Central memory CD4-positive, alpha-beta T cell (primary cell): Measurements from ENCODE around the gene ZCWPW1.
A peak's percentile ranks its signal among the peaks of the same experiment; 100 is the strongest.
"Not testable (repeated sequence)": the region's sequence is repeated elsewhere in the genome, so short reads cannot be mapped to it uniquely, and the experiment has no call there.

Experiments used
- DNase-seq: peaks from one replicate; pipeline ENCODE4 v3.0.0; 2022

ZCWPW1 gene

GRCh38 chr7:100455206-100455605 is 26.7 kb upstream of the ZCWPW1 start:
- DNase-seq, result no peak

- DNase-seq, result not testable (repeated sequence)
Observed at GRCh38 chr7:100453854-100454253, 25.4 kb upstream of the ZCWPW1 start.

GRCh38 chr7:100452513-100452912 is 24.0 kb upstream of the ZCWPW1 start:
- DNase-seq, result no peak

- no peak for DNase-seq
Observed at GRCh38 chr7:100449190-100449795, 20.8 kb upstream of the ZCWPW1 start.

GRCh38 chr7:100447363-100447762 is 18.9 kb upstream of the ZCWPW1 start:
- DNase-seq, result not testable (repeated sequence)

GRCh38 chr7:100446040-100446439 is 17.5 kb upstream of the ZCWPW1 start:
- no peak for DNase-seq

GRCh38 chr7:100444311-100445278 is 16.1 kb upstream of the ZCWPW1 start:
- DNase-seq, result no peak

GRCh38 chr7:100443096-100443840 is 14.8 kb upstream of the ZCWPW1 start:
- no peak for DNase-seq

- DNase-seq, result no peak
Observed at GRCh38 chr7:100441641-100442535, 13.4 kb upstream of the ZCWPW1 start.

- DNase-seq, result not testable (repeated sequence)
Observed at GRCh38 chr7:100439244-100439643, 10.7 kb upstream of the ZCWPW1 start.

GRCh38 chr7:100438731-100439130 is 10.2 kb upstream of the ZCWPW1 start:
- DNase-seq, result not testable (repeated sequence)

GRCh38 chr7:100438172-100438571 is 9.7 kb upstream of the ZCWPW1 start:
- no peak for DNase-seq

GRCh38 chr7:100437150-100438100 is 8.9 kb upstream of the ZCWPW1 start:
- DNase-seq, result no peak

GRCh38 chr7:100435401-100436304 is 7.2 kb upstream of the ZCWPW1 start:
- peak; percentile 40 for DNase-seq

- DNase-seq, result no peak
Observed at GRCh38 chr7:100434297-100435144, 6.0 kb upstream of the ZCWPW1 start.

GRCh38 chr7:100433592-100434296 is 5.2 kb upstream of the ZCWPW1 start:
- DNase-seq, result no peak

GRCh38 chr7:100433276-100433591 is 4.7 kb upstream of the ZCWPW1 start:
- DNase-seq, result no peak

- DNase-seq, result no peak
Observed at GRCh38 chr7:100432621-100433275, 4.2 kb upstream of the ZCWPW1 start.
